Activated CD4-positive, alpha-beta memory T cell treated with anti-CD3 and anti-CD28 coated beads for 36 hours (primary cell): ENCODE data around the gene PRPF31. TPM values are rescaled to one million over a fixed set of nuclear protein-coding genes. Genes with fewer than 3 reads are reported as not detected.
"Not testable (repeated sequence)": the region's sequence is repeated elsewhere in the genome, so short reads cannot be mapped to it uniquely, and the experiment has no call there.

Experiments used
- CTCF ChIA-PET: fragments of 350-600 bp; sonication (Branson Sonifier 250); formaldehyde crosslinking; loops from one replicate; lab custom pipeline; 2021; ENCODE audit warnings: antibody characterized with exemption, inconsistent platforms; lab: Charles Lee
- POLR2A ChIA-PET: fragments of 350-600 bp; sonication (Branson Sonifier 250); formaldehyde crosslinking; loops from one replicate; lab custom pipeline; 2021; ENCODE audit warnings: antibody characterized with exemption; lab: Charles Lee
- DNase-seq: peaks from one replicate; pipeline ENCODE4 v3.0.0-alpha.2; 2020
- H3K27ac Mint-ChIP-seq: one replicate; pipeline ENCODE4 v1.8.0; 2021; ENCODE audit warnings: mixed read lengths
- H3K27me3 Mint-ChIP-seq: one replicate; pipeline ENCODE4 v1.8.0; 2021; ENCODE audit warnings: mixed read lengths
- H3K36me3 Mint-ChIP-seq: one replicate; pipeline ENCODE4 v1.8.0; 2021; ENCODE audit warnings: mixed read lengths
- H3K4me1 Mint-ChIP-seq: one replicate; pipeline ENCODE4 v1.8.0; 2021; ENCODE audit warnings: low read depth, mixed read lengths
- H3K4me3 Mint-ChIP-seq: one replicate; pipeline ENCODE4 v1.8.0; 2021; ENCODE audit warnings: mild to moderate bottlenecking, mixed read lengths
- H3K9me3 Mint-ChIP-seq: one replicate; pipeline ENCODE4 v1.8.0; 2021; ENCODE audit warnings: mixed read lengths
- intact Hi-C: fragments of 100-400 bp; cut with micrococcal nuclease; formaldehyde crosslinking; loops from one replicate; pipeline ENCODE4 v1.15.1; 2023
- total RNA-seq, 2 experiments: library from RNA; stranded (reverse); gene quantifications; one replicate each; pipeline ENCODE4 v1.2.3, GENCODE V29; 2021

Gene PRPF31
- total RNA-seq, 2 experiments from 2014 or later, result 74.4 to 74.6 TPM

GRCh38 chr19:54096617-54097106 is 18.9 kb upstream of the PRPF31 start:
- DNase-seq, result no peak
- Mint-ChIP-seq H3K27me3 (peaks cover 11% of the 10 kb centered on the region), H3K9me3 (no peaks in the 10 kb centered on the region), H3K4me3 (peak overlapping the region; percentile 9), H3K4me1 (peaks cover 5% of the 10 kb centered on the region), H3K36me3 (no peaks in the 10 kb centered on the region), H3K27ac (no peak overlapping the region)
- ChIA-PET CTCF (interaction anchor here (0.7 to 1.2 kb wide), 3 partner anchors 8 to 355 kb away, joined by 3 read pairs; no protein-coding TSS in a partner anchor), POLR2A (interaction anchor here (1.3 kb wide), 1 partner anchor 12 kb away, joined by 3 read pairs; no protein-coding TSS in a partner anchor)
- intact Hi-C loops, result no loop called here

DNA sequence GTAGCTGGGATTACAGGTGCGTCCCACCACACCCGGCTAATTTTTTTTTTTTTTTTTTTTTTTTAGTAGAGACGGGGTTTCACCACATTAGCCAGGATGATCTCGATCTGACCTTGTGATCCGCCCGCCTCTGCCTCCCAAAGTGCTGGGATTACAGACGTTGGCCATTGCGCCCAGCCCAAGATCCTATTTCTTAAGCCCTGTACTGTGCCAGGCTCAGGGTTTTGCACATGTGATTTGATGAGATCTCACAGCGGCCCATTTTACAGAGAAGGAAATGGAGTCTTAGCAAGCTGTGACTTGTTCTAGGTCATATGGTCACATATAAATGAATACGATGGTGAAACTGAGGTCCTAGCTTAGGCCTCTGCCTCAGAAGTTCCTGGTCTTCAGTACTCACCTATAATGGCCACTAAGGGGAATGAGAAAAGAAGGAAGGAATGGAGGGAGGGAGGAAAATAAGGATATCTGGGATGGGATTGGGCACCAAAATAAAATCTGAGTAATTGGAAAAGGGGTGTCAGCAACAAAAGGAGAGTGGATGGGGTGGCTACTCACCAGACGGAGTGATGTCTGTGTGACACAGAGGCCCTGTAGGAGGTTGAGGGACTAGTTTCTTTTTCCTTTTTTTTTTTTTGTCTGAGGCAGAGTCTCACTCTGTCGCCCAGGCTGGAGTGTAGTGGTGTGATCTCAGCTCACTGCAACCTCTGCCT is 16.2 kb upstream of the PRPF31 start:
- Mint-ChIP-seq H3K36me3 (peaks cover 3% of the 10 kb centered on the region), H3K4me3 (no peak overlapping the region), H3K27me3 (peaks cover 5% of the 10 kb centered on the region), H3K9me3 (no peaks in the 10 kb centered on the region), H3K27ac (no peak overlapping the region), H3K4me1 (peaks cover 15% of the 10 kb centered on the region)
- POLR2A ChIA-PET, result no interaction called here
- CTCF ChIA-PET, result interaction anchor here (1.3 kb wide), 1 partner anchor 306 kb away, joined by 3 read pairs; no protein-coding TSS in a partner anchor
- intact Hi-C loops, result no loop called here
- DNase-seq, result no peak

GRCh38 chr19:54099903-54100255 is 15.7 kb upstream of the PRPF31 start:
- H3K9me3 Mint-ChIP-seq, POLR2A ChIA-PET, CTCF ChIA-PET, H3K27ac Mint-ChIP-seq, H3K4me3 Mint-ChIP-seq, intact Hi-C loops, DNase-seq, H3K36me3 Mint-ChIP-seq, H3K27me3 Mint-ChIP-seq: not testable (repeated sequence)
- H3K4me1 Mint-ChIP-seq, result peaks cover 15% of the 10 kb centered on the region

DNA sequence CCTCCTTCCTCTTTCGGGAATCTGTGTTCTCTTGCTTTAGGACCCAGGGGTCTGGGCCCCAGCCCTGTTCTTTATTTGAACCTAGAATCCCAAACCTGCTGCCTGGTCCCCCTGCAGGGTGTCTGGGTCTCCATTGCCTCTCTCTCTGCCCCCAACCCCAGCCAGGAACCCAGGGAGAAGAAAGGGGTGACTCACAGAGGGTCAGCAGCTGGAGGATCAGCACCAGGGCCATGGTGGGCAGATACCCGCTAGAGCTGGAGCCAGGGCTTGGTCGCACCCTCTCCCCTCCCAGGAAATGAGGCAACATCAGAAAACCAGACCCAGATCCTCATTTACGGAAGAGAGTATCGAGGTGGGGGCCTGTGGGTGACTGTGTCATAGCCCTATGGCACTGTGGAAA is 15.0 kb upstream of the PRPF31 start, which contains the start of gene OSCAR:
Gene OSCAR (minus strand): TSS at position 243 of the 400 bp plus-strand sequence. CDS start 11 bp downstream, at position 232.
- peaks cover 2% of the 10 kb centered on the region for H3K27me3 Mint-ChIP-seq

DNA sequence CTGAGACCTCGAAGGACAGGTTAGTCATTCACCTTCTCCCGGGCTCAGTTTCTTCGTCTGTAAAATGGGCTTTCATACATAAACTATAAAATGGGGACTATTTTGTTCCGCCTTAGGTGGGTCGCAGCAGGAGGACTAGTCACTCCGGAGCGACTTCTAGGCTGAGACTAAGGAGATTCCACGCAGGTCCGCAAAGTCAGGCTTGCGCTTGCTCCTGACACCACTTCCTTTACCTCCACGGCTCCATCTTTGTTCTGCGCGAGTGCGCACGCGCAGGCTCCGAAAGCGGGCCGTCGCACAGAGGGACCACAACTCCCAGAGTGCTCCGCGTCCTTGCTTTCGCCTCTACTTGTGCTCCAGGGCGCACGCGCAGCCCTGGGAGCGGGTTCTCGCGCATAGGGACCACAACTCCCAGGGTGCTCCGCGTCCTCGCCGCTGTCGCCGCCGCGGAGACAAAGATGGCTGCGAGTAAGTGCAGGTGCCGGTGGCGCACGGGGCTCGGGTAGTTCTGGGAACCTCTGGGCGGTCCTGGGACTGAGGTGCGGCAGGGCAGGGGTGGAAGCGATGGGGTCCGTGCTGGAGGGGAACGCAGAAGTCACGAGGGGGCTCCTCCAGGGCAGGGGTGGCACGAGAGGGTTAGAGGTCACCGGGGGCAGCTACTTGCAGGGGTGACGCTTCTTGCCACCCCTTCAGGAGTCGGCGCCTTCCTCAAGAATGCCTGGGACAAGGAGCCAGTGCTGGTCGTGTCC is 13.0 kb upstream of the PRPF31 start, which contains the start of gene NDUFA3:
Gene NDUFA3 (plus strand): TSS at position 435 of the 749 bp plus-strand sequence. CDS start 24 bp downstream, at position 459.
- intact Hi-C loops, result loop anchor here (1.0 to 2.0 kb wide), 5 partner anchors 13 to 236 kb away; partner anchors contain the start of genes CNOT3, LENG1, MYADM and PRPF31
- Mint-ChIP-seq H3K36me3 (peaks cover 21% of the 10 kb centered on the region), H3K9me3 (no peaks in the 10 kb centered on the region), H3K27me3 (no peaks in the 10 kb centered on the region), H3K4me1 (peaks cover 13% of the 10 kb centered on the region), H3K27ac (peak within 1 kb of the TSS; percentile 89), H3K4me3 (peak within 1 kb of the TSS; percentile 99)
- DNase-seq, result peak; percentile 99
- CTCF ChIA-PET, result interaction anchor here (0.6 to 1.2 kb wide), 2 partner anchors 11 to 1529 kb away, joined by 3 read pairs; no protein-coding TSS in a partner anchor
- POLR2A ChIA-PET, result interaction anchor here (2.7 kb wide), 1 partner anchor 12 kb away, joined by 19 read pairs; the partner anchor contains the start of genes PRPF31 and TFPT

More for the DNA sequence above, 15.0 kb upstream of the PRPF31 start, which contains the start of gene OSCAR:
- intact Hi-C loops, result no loop called here
- Mint-ChIP-seq H3K4me1 (peaks cover 15% of the 10 kb centered on the region), H3K36me3 (peaks cover 6% of the 10 kb centered on the region), H3K4me3 (no peak within 1 kb of the TSS), H3K9me3 (no peaks in the 10 kb centered on the region), H3K27ac (no peak within 1 kb of the TSS)
- ChIA-PET POLR2A (no interaction called here), CTCF (interaction anchor here (0.6 kb wide), 1 partner anchor 14 kb away, joined by 3 read pairs; no protein-coding TSS in a partner anchor)
- DNase-seq, result no peak

DNA sequence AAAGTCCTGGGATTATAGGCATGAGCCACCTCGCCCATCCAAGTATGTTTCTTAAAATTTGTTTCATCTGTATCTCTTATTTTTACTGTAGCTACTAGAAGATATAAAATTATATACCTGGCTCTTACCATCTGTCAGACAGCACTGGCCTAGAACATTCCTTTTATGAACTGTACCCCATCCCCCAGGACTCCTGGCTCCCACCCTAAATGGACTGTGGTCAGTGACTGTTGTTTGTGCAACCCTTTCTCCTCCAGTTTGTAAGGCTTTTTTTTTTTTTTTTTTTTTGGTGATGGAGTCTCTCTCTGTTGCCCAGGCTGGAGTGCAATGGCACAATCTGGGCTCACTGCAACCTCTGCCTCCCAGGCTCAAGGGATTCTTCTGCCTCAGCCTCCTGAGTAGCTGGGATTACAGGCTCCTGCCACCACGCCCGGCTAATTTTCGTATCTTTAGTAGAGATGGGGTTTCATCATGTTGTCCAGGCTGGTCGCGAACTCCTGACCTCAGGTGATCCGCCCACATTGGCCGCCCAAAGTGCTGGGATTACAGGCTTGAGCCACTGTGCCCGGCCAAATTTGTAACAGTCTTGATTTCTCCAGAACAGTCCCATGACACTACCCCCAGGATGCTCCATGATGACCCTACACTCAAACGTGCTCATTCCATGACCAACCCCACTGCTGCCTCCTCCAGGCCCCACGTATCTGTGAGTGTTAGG is 10.4 kb upstream of the PRPF31 start:
- H3K27me3 Mint-ChIP-seq, result no peaks in the 10 kb centered on the region
- POLR2A ChIA-PET, result interaction anchor here (1.1 kb wide), 1 partner anchor 9 kb away, joined by 4 read pairs; no protein-coding TSS in a partner anchor
- DNase-seq, result no peak
- H3K4me1 Mint-ChIP-seq, result peaks cover 13% of the 10 kb centered on the region
- H3K27ac Mint-ChIP-seq, result no peak overlapping the region
- no peaks in the 10 kb centered on the region for H3K9me3 Mint-ChIP-seq
- CTCF ChIA-PET, result interaction anchor here (1.0 kb wide), 1 partner anchor 8 kb away, joined by 3 read pairs; no protein-coding TSS in a partner anchor
- intact Hi-C loops, result no loop called here
- H3K36me3 Mint-ChIP-seq, result peaks cover 32% of the 10 kb centered on the region
- H3K4me3 Mint-ChIP-seq, result no peak overlapping the region

DNA sequence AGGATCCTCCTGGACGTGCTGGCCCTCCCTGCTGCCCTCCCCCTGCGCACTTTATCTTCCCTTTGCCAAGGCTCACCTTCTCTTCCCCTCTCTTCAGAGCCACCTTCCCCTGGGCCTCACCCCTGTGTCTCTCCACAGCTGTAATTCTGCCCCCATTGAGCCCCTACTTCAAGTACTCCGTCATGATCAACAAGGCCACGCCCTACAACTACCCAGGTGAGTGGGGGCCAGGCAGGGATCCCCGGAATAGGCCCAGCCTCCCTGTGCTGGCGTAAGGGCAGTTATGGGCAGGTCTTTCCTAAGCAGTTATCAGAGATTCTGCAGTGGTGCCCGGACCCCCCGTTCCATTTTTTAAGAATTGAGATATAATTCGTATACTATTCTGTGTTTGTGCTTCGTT is 9.8 kb upstream of the PRPF31 start:
- Mint-ChIP-seq H3K4me3 (no peak overlapping the region), H3K4me1 (peaks cover 13% of the 10 kb centered on the region)

DNA sequence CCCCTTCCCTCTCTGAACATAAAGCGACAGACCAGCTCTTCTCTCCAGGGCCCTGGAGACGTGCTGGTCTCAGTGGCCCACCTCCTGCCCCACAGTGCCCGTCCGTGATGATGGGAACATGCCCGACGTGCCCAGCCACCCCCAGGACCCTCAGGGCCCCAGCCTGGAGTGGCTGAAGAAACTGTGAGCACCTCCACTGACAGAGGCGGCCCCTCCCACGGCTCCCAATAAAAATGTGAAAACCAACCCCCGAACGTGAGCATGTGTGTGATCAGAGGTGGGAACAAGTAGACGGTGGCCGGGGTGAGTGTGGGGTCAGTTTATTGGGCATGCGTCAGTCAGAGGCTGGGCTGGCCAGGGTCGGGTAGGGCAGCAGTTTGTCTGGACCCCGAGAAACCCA is 8.8 kb upstream of the PRPF31 start:
- Mint-ChIP-seq H3K9me3 (no peaks in the 10 kb centered on the region), H3K36me3 (peaks cover 38% of the 10 kb centered on the region), H3K27ac (no peak overlapping the region), H3K4me3 (no peak overlapping the region), H3K27me3 (no peaks in the 10 kb centered on the region), H3K4me1 (peaks cover 13% of the 10 kb centered on the region)
- intact Hi-C loops, result no loop called here
- ChIA-PET POLR2A (no interaction called here), CTCF (no interaction called here)
- DNase-seq, result peak; percentile 3

More for the DNA sequence above, 9.8 kb upstream of the PRPF31 start:
- Mint-ChIP-seq H3K9me3 (no peaks in the 10 kb centered on the region), H3K27ac (no peak overlapping the region), H3K36me3 (peaks cover 36% of the 10 kb centered on the region), H3K27me3 (no peaks in the 10 kb centered on the region)
- ChIA-PET POLR2A (interaction anchor here (1.1 kb wide), 1 partner anchor 9 kb away, joined by 4 read pairs; no protein-coding TSS in a partner anchor), CTCF (no interaction called here)
- intact Hi-C loops, result no loop called here
- DNase-seq, result peak; percentile 3

DNA sequence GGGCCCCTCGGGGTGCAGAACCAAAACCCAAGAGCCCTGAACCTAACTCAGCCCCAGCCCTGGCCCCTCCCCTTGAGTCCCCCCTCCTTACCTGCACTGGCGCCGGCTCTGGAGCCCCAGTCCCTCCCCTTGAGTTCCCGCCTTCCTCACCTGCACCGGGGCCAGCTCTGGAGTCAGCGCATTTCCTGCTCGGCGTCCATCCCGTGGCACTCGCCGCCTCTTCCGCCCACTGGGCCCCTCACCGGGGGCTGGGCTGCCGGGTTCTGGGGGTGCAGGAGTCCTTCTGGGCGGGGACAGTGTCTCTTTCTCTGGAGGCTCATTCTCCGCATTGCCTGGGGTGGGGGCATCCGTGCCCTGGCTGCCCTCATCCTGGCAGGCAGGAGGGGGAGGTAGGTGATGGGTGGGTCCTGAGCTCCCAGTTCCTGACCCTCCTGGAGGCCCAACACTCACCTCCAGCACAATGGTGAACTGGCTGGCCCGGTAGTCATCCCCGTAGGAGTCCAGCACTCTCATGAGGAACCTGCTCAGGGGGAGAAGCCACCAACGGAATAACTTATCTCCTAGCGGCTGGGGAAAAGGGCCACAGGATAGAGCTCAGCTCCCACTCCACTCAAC is 7.6 kb upstream of the PRPF31 start:
- peaks cover 6% of the 10 kb centered on the region for H3K4me1 Mint-ChIP-seq
- peaks cover 37% of the 10 kb centered on the region for H3K36me3 Mint-ChIP-seq
- H3K9me3 Mint-ChIP-seq, result no peaks in the 10 kb centered on the region
- H3K27ac Mint-ChIP-seq, result no peak overlapping the region
- no peaks in the 10 kb centered on the region for H3K27me3 Mint-ChIP-seq
- DNase-seq, result no peak
- ChIA-PET POLR2A (interaction anchor here (1.0 kb wide), 1 partner anchor 11 kb away, joined by 3 read pairs; no protein-coding TSS in a partner anchor), CTCF (no interaction called here)
- intact Hi-C loops, result no loop called here
- H3K4me3 Mint-ChIP-seq, result no peak overlapping the region

- no peak for DNase-seq
- H3K27me3 Mint-ChIP-seq, result no peaks in the 10 kb centered on the region
- ChIA-PET CTCF (no interaction called here), POLR2A (interaction anchor here (1.0 kb wide), 1 partner anchor 12 kb away, joined by 3 read pairs; no protein-coding TSS in a partner anchor)
- peaks cover 38% of the 10 kb centered on the region for H3K36me3 Mint-ChIP-seq
- no peak overlapping the region for H3K27ac Mint-ChIP-seq
- peaks cover 7% of the 10 kb centered on the region for H3K4me1 Mint-ChIP-seq
- intact Hi-C loops, result no loop called here
- H3K4me3 Mint-ChIP-seq, result no peak overlapping the region
- H3K9me3 Mint-ChIP-seq, result no peaks in the 10 kb centered on the region
These were observed 7.1 kb upstream of the PRPF31 start for GRCh38 chr19:54108496-54108895.

GRCh38 chr19:54109651-54110050 is 5.9 kb upstream of the PRPF31 start:
- CTCF ChIA-PET, result no interaction called here
- Mint-ChIP-seq H3K27me3 (no peaks in the 10 kb centered on the region), H3K27ac (no peak overlapping the region), H3K4me3 (no peak overlapping the region), H3K9me3 (no peaks in the 10 kb centered on the region), H3K4me1 (peaks cover 14% of the 10 kb centered on the region), H3K36me3 (peaks cover 47% of the 10 kb centered on the region)
- intact Hi-C loops, result loop anchor here (10.0 kb wide), 1 partner anchor 335 kb away; the partner anchor contains the start of gene LENG8
- POLR2A ChIA-PET, result no interaction called here
- no peak for DNase-seq
